Stimulated activated CD4-positive, alpha-beta T cell treated with anti-CD3 and anti-CD28 coated beads, Interleukin-15, amount 100 ng/mL, for 1 hour (primary cell): ENCODE results near the gene FAM171A2.

Experiments
- DNase-seq, 2 donors: peaks; one replicate each; pipeline ENCODE4 v3.0.0-alpha.2; 2020; ENCODE audit warnings: low read depth in 1 of 2, low spot score in 1 of 2

The FAM171A2 gene

DNA sequence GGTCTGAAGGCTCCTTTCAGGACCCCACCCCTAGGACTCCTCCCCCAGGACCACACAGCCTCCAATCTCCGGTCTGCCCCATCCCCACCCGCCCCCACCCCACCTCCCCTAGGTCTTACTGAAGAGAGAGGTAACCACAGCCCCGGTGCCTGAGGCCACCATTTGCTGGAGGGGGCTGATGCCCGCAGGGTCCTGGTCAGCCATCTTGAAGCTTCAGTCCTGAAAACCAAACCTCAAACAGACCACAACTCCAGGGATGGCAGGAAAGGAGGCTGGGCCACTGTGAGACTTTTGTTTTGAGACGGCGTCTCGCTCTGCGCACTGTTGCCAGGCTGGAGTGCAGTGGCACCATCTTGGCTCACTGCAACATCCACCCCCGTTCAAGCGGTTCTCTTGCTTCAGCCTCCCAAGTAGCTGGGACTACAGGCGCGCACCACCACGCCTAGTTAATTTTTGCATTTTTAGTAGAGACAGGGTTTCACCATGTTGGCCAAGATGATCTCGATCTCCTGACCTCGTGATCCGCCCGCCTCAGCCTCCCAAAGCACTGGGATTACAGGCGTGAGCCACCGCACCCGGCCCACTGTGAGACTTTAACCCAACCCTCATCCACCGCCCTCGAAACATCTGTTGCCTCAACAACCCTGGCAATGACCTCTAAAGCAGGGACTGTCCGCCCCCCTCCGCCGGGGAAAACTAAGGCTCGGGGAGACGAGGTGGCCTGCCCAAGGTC is 40.1 kb downstream of the FAM171A2 start:
- no peak for DNase-seq

DNA sequence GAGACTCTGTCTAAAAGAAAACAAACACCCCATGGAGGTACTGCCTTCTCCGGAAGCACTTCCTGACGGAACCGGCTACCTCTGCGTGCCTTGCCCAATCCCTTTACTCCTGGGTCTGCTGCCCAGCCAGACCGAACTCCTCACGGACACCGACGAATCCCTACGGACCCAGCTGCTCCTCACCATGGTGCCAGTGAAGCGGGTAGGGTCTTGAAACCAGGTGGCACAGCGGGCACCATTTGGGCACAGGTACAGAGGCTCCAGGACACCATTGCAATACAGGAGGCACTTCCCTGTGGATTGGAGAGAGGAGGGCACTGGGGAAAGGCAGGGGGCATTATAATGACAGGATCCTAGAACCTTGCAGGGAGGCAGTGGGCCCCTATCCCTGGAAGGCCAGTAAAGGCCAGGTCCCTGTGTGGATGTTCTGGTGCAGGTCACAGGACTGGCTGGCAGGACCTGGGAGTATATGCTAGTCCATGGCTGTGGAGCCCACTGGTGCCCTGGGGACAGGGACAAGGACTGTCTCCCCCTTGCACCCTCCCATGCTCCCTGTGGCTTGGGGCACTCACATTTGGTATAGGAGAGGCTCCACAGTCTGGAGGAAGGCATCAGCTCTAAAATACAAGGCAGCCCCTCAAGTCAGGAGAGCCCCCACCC is 41.3 kb downstream of the FAM171A2 start:
- no peak for DNase-seq

DNA sequence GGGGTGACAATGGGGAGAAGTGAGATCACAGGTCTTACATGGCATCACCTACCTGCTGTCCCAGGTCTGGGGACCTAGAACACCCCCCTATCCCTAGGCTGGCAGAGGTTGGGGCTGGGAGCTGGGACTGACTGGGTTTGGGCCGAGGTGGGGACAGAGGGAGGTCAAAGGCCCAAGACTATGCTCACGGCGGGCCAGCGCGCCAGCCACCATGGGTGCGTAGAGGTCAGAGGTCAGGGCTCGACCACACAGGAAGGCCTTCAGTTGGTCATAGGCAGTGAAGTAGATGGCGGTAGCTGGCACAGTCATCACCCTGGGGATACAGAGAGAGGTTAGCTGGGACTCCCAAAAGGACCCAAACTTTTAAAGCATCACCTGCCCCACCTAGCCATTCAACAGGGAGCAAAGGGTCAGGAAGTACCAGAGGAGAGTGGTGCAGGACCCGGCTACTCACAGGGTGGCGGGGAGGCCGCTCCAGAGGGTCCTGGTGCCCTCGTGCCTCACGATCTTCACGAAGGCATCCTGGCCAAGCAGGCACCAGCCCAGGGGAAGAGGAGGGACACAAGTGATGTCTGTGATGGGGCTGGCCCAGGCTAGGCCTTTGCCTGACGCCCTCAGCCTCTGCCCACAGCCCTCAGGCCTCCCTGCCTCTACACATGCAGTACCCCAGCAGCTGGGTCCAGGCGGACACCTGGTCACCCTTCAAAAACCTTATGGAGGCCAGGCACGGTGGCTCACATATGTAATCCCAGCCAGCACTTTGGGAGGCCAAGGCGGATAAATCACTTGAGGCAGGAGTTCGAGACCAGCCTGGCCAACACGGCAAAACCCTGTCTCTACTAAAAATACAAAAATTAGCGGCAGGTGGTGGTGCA is 42.2 kb downstream of the FAM171A2 start:
- DNase-seq = no peak

DNA sequence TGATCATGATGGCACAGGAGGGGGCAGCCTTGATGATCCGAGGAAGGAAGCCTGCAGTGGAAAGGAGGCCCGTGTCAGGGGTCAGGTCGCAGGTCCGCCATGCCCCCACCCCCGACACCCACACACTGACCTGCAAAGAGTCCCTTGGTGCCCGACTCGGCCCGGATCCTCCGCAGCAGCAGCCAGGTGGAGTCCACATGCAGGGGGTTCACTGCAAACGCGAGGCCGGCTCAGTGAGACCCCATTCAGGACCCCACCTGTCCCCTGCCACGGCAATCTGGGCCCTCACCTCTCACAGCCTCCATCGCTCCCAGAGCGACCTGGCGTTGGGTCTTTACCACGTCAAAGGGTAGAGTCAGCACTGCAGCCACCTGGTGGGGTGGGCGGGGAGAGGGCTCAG is 43.6 kb downstream of the FAM171A2 start:
- no peak for DNase-seq

DNA sequence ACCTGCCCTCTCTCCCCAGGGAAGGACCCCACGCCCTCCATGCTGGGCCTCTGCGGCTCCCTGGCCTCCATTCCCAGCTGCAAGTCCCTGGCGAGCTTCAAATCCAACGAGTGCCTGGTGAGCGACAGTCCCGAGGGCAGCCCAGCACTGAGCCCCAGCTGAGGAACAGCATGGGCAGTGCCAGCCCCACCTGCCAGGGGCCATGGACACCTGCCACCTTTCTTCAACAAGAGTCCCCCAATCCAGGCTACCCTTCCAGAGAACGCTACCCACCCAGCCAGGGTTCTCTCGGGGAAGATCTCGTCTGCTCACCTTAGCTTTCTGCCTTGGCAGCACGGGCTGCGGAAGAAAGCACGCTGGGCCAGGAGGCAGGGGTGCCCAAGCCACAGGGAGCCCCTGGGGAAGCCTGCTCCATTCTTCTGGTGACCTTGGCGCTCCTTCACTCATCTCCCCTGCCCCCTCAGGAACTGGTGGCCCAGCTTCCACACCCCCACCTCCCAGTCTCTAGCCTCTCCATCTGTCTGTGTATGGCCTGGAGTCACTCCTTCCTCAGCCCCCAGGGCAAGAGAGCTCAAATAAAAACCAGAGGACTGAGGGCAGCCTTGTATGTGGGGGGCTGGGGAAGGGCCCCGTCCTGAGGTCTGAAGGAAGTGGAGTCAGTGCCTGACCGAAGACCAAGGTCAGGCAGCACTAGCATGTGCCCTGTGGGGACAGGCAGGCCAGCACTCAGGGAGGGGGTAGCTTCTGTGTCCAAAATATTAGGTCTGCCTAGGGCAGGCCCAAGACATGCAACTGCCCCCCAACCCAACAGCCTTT is 45.4 kb downstream of the FAM171A2 start:
- DNase-seq = no peak

DNA sequence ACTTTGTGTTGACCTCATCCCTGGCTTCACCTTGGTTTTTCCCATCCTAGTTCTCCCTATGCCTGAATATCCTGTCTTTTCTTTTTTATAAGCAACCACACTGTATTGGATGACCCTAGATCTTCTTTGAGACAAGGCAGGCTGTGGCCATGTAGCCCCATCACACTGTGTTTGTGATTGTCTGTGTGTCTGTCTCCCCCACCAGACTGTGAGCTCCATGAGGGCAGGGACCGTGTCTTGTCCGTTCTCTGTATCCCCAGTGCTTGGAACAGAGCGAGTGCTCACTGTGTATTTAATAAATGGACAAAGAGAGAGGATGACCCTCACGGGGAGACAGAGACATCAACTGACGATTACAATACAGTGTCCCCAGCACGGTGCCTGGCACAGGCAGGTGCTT is 46.1 kb downstream of the FAM171A2 start:
- DNase-seq = no peak

DNA sequence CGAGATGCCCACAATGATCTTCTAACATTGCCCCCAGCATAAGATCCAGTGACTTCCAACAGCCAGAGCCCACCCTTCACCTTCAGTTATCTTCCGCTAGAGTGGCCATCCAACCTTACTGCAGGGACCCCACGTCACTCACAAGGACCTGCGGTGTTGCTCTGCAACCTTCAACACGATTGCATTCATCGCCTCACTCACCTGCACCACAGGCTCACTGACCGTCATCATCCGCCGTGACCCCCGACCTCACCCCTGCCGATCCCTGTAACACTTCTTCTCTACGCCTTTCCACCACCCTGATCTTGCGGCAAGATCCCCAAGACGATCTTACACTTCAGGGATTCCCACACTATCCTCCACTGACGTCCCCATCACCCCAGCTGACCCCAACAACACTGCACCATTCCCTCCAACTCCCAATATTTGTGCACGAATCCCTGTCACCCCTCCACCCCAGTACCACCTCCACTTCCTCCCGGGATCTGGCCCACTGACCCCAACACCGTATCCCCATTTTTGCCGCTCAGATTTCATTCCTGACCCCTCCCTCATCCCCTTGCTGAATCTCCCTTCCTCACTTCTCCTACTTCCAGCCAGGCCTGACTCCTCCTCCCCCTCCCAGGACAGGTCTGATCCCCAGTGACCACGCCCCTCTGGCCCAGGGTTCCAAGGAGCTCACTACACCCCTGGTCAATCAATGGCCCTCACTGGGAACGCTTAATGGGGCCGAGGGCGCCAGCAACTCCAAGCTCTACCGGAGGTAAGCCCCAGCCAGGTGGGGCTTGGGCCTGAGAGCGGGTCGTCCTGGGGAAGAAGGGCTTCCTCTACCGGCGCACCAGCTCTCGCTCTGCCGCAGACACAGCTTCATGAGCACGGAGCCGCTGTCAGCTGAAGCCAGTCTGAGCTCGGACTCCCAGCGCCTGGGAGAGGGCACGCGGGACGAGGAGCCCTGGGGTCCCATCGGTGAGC is 47.6 kb downstream of the FAM171A2 start:
- DNase-seq = no peak

DNA sequence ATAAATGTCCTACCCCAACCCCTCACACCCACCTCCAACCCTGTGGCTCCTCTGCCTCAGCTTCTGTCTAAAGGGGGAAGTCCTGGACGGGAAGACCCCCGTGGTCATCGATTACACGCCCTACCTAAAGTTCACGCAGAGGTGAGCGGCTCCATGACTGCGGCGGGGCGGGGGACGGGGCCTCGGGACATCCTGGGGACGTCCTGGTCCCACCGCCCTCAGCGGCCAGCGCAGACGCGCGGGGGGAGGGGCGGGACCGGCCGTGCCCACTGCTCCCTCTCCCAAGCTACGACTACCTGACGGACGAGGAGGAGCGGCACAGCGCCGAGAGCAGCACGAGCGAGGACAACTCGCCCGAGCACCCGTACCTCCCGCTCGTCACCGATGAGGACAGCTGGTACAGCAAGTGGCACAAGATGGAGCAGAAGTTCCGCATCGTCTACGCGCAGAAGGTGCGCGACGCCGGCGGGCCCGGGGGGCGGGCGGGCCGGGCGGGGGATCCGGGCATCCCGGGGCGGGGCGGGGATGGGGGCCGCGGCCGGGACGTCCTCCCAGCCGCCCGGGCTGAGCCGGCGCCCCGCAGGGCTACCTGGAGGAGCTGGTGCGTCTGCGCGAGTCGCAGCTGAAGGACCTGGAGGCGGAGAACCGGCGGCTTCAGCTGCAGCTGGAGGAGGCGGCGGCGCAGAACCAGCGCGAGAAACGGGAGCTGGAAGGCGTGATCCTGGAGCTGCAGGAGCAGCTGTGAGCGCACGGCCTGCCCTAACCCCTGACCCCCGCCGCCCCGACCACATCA is 48.6 kb downstream of the FAM171A2 start:
- peak in 1 of 2 donors; percentile 30 for DNase-seq

DNA sequence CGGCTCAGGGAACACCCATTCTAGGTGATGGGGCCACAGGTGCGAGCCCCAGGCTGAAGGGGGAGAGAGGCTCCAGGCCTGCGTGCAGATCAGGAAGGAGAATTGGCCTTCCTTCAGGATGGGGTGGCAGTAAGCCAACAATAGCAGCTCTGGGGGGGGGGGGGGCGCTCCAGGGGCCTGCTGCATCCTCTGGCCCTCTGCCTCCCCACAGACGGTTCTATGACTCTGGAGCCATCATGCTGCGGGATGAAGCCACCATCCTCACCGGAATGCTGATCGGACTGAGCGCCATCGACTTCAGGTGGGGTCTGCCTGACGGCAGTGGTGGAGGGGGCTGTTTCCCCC is 49.2 kb downstream of the FAM171A2 start:
- DNase-seq = no peak

DNA sequence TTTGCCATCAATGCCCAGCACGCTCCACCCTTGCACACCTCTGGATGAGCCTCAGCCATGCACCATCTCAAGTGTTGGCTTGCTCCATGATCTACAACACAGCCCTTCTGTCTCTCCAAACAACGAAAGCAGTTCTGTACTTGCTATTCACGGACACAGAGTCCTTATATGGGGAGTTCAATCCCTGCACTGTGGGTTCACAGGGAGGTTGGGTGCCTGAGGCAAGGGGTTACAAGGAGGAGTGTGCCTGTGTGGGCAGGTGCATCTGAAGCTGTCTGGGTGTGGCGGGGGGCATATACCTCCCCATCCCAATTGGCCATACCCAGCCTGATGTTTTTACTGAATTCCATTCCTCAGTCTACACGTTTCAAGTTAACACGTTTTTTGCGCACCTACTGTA is 49.6 kb downstream of the FAM171A2 start:
- no peak for DNase-seq

DNA sequence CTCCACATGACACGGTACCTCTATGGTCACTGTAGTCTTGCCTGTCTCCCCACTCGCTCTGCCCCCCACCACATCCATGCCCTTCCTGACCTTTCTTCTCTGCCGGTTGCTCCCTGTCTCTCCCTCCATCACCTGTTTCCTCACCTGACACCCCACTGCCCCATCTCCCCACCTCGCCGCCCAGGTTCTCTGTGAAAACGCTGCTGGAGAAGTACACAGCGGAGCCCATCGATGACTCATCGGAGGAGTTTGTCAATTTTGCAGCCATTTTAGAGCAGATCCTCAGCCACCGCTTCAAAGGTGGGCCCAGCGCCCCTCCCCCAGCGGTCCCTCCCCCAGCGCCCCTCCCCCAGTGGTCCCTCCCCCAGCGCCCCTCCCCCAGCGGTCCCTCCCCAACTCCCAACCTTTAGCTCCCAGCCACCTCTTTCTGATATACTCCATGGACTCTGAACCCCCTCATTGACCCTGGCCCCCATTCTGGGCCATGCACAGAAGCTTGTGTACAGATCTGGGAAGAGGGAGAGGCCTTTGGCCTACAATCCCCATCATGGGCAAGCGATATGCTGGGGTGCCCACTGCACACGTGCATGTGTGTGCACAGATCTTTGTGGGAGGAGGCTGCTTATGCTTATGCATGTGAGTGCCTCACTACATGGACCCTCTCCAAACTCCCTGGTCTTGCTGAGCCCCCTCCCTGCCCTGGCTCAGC is 51.1 kb downstream of the FAM171A2 start:
- DNase-seq = no peak

DNA sequence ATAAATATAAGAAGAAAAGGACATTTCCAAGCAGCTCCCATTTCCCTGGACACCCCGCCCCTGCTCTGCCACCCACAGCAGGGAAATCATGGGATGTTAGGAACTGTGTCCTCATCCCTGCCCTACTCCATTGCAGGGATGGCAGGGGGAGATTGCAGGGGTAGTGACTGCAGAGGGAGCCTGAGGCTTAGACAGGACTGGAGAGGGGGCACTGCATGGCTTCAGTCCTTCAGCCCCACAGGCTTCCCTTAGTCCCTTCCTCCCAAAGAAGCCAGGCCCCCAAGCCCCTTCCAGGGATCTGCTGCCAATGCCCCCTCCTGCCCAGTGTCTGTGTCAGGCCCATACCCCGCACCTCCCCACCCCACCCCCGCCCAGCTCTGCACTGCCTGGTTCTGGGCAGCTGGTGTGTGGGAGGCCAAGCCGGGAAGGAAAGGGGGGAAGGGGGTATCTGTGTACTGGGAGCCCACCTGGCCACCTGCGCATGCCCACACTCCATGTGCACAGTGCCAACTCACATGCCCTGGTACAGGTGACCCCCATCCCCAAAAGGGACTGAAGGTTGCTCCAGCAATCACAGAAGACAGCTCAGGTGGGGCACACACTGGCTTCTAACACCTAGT is 52.0 kb downstream of the FAM171A2 start:
- DNase-seq = no peak

DNA sequence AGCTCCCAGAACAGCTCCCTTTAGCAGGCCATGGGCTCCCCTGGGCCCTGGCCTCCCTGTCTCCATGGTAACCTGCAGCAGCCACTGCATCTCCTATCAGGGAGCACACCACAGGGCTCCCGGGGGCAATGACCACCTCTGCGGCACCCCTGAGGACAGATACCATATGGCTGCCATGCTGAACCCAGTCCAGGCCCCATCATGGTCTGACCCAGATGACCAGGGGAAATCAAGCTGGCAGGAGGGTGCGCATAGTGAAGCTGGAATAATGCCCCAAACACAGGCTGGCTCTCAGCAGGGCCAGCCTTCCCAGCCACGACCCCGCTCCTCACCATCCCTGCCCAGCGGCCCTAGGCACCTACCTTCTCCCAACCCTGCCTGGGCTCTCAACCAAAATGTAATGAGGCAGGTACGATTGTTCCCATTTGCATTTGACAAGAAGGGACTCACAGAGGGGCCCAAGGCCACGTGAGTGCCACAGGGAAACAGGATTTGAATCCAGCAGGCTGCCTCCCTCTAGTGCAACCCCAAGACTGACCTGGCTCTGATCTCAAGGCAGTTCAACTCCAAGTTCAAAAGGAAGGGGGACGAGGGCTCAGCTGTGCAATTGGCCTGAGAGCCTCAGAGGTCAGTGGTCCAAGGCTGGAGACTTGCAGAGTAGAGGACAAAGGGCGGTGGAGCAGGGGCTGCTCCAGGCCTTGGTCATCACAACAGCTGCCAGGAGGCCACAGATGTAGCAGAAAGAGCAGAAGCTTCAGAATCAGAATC is 52.9 kb downstream of the FAM171A2 start:
- no peak for DNase-seq

DNA sequence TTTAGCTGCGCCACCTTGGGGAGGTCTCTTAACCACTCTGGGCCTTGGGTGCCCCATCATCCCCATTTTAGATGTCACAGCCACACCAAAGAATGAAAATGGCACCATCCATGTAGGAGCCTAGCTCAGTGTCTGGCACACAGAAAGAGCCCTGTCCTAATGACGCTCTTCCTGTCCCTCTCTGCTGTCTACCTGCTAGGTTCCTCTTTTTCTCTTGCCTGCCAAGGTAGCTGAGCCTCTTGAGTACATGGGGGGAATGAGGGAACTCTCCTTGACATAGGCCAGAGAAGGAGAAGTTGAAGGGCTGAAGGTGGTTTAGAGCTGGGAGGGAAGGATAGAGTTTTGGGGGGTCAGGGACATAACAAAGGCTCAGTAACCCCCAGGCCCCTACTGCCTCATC is 53.5 kb downstream of the FAM171A2 start:
- DNase-seq = no peak

DNA sequence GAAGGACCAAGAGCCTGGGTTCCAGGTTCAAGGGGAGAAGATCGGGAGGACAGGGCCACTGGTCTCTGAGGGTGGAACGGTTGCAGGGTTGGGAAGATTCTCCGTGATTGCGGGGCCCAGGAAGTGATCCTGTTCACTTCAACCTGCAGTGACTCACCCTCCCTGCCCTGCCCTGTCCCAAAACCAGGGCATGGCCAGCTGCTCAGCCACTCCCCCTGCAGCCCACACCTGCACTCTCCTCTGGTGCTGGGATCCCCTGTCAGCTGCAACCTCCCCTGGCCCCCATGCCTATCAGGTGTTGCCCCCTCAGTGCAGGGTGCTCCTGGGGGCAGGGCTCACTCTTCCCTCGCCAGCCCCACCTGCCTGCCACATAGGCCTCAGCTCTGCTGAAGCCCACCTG is 54.2 kb downstream of the FAM171A2 start:
- no peak for DNase-seq

DNA sequence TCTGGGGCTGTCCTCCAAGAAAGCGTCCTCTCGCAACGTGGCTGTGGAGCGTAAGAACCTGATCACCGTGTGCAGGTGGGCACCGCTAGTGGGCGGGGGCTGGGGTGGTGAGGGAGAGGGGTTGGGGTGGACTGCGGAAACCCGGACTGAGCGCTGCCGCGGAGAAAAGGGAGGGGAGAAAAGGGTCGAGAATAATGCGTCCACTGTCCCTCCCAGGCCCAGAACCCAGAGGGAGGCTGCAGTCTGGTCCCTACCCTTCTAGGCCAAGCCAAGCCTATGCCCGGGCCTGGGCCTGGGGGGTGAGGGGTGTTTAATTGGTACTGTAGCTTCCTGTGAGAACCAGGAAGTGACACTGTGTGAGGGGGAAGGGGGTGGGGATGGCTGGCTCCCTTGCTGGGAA is 54.8 kb downstream of the FAM171A2 start:
- DNase-seq = no peak

DNA sequence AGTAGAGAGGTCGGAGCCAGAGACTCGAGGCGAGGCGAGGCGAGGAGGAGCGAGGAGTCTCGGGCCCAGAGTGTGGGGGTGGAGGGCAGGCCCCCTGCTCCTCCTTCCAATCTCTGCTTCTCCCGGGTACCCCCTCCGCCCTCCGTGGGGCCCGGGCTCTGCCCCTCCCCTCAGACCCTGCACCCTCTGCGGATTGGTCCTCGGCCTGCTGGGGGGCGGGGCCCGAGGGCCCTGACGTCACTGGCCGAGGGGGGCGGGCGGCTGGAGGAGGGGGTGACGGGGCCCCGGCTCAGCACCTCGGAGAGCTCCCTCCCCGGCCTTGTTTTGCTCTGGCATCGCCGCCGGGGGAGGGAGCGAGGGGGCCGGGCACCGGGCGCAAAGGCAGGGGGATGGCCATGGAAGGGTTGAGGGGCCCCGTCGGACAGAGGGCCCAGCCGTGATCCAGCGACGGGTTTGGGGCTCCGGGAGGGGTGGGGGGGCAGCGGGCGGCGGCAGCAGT is 55.3 kb downstream of the FAM171A2 start, which contains the start of gene RUNDC3A:
Gene RUNDC3A, plus strand, starts transcription at position 282 of the 499 bp plus-strand sequence. CDS start 232 bp downstream, outside the sequence.
- peak; percentile 74 to 83 for DNase-seq
